SH-SY5Y (cell line): Measurements from ENCODE around the gene PRR29.

Experiments used
- GATA2 ChIP-seq: IDR thresholded peaks from 2 replicates; pipeline ENCODE4 v1.6.1; 2011; ENCODE audit warnings: mild to moderate bottlenecking, low read depth, low read length
- GATA3 ChIP-seq: IDR thresholded peaks from 2 replicates; pipeline ENCODE4 v1.6.1; 2011; ENCODE audit warnings: low read depth, mild to moderate bottlenecking, low read length, moderate library complexity

Gene PRR29

DNA sequence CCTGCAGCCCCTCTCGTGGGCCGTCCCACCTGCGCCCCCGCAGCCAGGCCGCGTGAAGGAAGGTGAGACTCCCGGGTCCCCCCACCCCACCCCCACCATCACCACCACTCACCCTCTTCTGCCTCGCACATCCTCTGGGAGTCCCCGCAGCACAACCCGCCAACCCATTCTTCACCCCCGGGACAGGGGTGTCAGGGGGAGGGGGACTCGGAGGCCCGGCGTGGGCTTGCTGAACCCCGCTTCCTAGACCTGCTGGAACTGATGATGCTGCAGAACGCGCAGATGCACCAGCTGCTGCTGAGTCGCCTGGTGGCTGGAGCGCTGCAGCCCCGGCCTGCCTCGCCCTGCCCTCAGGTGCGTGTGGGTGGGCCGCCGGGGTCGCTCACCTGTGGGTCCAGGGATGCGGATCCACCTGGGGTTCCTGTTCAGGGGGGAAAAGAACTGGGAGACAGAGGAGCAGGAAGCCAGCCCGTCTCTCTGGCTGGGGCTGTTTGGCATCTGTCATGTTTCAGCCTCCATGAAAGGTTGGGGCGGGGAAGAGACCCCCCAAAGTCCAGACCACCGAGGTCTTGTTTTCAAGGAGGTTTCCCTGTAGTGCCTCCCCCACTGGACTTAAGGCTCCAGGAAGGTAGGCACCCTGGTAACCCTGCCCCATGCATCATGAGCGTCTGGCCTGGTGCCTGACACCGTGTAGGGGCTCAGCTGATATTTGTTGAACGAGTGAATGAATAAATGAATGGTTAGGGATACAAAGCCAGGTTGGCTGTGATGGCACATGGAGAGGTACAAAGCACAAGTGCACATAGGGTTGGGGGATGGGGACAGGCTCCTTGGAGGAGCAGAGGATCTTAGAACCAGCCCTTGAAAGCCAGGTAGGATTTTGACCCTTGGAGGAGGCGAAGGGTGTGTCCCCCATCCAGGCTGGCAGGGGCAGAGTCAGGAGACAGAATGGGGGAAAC lies 849 bp downstream of the PRR29 start:
- no peak for TF ChIP-seq GATA3
- no peak for TF ChIP-seq GATA2

DNA sequence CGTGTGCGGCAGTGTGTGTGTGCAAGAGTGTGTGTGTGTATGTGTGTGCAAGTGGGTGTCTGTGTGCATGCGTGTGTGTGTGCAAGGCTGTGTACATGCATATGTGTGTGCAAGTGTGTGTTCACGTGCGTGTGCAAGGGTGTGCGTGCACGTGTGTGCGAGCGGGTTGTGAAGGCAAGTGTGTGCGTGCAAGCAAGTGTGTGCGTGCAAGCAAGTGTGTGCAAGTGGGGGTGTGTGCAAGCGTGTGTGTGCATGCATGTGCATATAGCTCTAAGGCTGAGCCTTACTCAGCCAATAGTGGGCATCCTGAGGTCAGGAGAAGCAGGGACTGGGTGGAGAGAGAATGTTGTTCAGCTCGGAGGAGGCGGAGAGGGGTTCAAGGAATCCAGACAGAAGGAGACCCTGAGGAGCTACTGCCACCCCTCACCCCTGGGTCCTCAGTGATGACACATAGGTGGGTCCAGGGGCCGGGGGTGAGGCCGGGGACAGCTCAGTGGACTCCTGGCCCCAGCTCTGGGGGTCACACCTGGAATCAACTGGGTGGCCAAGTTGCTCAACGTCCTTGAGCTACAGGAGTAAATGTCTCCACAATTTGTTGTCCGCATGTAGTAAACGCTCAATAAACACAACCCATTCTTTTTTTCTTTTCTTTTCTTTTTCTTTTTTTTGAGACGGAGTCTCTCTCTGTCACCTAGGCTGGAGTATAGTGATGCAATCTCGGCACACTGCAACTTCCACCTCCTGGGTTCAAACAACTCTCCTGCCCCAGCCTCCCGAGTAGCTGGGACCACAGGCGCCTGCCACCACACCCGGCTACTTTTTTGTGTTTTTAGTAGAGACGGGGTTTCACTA lies 1.8 kb downstream of the PRR29 start:
- TF ChIP-seq GATA3 (no peak), GATA2 (no peak)

DNA sequence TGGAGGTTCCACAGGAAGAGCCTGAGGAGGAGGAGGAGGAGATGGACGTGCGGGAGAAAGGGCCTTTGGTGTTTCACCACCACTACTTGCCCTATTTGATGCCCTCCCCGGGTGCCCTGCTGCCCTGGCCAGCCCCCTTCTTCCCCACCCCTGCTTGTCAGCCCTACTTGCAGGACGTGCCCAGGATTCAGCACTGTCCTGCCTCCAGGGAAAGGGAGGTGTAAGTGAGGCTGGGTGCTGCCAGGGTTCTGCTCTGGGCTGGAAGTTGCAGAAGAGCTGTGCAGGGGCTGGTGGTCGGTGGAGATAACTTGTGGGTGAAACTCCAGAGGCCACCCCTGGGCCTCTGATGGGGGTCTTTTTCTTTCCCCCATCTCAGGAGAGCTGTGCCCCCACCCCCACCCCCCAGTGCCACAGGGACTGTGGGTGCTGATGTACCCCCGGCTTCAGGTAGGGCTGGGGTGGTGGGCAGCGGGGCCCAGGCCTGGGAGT lies 3.0 kb downstream of the PRR29 start:
- TF ChIP-seq GATA3 (no peak), GATA2 (no peak)

DNA sequence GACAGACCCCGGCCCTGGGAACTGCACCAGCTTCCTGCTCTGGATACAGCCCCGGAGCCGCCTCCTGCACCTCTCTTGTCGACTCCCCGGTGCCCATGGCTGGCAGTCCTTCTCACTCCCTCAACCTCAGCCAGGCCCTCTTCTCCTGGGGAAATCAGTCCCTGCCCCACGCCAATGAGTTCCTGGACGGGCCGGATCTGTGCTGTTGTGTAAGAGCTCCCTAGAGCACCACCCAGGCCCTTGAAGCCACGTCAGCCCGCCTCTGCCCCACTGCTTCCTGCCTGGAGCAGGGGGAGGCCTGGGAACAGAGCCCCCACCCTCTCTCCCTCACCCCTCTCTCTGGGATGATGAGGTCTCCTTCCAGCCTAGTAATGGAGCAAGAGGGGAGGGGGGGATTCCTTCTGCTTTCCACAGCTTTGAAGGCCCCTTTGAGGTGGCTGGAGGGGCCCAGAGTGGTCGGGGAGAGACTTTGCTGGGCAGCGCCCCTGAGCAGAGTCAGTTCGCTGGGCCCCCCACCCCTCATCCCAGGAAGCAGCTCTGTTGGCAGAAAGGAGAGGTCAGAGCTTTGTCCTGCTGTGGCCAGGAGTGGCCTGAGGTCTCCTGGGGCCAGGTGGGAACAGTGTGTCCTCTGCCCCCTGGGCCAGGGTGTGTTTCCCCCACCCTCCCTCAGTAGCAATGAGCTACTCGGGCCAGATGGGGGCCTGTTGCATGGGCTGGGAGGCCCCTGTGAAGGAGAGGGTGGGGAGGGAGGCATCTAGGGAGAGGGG lies 3.8 kb downstream of the PRR29 start:
- TF ChIP-seq GATA2 (no peak), GATA3 (no peak)

DNA sequence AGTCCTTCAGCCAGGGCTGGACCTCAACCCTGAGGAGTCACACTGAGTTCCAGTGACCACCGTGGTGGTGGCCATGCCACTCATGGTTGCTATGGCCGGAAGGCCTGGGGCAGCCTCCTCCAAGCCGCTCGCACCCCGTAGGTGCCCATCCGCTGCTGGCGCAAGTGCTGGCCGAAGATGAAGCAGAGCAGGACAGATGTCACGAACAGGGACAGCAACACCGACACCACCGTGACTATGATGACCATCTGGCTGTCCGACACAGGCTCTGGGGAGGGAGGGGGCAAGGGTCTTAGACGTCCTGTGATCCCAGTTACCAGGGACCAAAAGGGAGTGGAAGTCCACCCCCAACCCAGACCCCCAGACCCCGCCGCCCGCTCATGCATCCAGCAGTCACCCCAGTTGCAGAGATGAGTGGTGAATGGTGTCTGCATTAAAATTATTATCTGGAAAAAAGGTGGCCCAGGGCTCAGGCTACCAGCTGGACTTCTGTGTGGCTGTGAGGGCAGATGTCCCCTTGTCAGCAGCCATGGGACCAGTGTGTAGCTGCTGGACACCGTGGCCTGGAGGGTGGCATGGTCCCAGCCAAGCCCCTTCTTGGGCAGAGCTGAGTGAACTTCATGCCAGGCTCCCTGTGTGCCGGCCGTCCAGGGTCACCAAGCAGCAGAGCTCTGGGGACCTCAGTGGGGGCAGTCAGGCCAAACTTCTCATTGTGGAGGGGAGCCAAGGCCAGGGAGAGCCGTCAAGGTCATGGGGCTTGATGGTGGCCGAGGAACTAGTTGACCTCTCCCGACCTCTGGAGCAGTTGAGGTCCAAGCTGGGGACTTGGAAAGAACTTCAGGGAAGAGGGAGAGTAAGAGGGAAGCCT lies 4.7 kb downstream of the PRR29 start:
- TF ChIP-seq GATA2 = no peak
- no peak for TF ChIP-seq GATA3

DNA sequence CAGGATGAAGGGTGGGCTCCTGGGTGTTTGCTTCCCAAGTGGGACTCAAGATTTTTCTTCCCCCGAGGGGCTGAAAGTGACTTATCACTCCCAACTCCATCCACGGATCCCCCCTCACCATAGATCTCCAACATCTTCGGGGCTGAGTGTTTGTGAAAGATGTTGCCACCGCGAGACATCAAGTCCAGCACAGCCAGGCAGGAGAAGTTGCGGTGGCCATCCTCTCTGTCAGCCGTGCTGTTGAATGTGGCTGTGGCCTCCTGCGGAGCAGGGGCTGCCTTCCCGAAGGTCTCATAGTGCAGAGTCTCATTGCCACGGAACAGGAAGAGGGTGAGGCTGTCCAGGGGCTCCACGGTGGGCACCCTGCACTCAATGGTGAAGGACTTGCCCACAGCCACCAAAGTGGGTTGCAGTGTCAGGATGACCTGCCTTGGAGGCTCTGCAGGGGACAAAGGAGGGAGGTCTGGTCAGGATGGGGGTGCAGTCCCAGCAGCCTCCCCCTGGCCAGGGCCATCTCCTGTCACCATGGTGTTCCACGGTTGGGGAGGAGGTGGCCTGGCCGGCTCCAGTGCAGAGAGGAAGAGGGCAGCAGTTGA lies 5.5 kb downstream of the PRR29 start:
- no peak for TF ChIP-seq GATA2
- no peak for TF ChIP-seq GATA3

DNA sequence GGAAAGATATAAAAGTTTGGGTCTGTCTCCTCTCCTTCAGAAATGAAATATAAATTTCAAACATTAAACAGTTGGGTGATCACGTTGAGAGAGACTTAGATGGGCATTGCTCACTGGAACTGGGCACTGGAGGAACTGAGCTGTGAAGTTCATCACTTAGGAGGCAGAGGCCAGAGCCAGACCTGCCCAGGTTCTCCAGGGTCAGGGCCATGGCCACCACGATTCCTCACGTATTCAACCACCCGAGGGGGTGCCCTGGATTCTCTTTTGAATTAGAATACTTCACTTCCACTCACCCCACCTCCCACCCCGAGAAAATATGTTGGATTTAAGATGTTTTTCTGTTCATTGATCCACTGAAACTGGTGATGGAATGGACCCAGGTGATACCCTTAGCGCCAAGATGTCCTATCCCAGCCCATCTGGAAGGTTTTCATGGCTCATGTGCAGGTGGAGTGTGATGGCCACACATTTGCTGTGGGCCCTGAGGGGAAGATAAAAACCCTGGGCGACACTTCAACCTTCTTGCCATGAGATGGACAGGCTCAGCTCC lies 6.1 kb downstream of the PRR29 start:
- TF ChIP-seq GATA3 (no peak), GATA2 (no peak)

DNA sequence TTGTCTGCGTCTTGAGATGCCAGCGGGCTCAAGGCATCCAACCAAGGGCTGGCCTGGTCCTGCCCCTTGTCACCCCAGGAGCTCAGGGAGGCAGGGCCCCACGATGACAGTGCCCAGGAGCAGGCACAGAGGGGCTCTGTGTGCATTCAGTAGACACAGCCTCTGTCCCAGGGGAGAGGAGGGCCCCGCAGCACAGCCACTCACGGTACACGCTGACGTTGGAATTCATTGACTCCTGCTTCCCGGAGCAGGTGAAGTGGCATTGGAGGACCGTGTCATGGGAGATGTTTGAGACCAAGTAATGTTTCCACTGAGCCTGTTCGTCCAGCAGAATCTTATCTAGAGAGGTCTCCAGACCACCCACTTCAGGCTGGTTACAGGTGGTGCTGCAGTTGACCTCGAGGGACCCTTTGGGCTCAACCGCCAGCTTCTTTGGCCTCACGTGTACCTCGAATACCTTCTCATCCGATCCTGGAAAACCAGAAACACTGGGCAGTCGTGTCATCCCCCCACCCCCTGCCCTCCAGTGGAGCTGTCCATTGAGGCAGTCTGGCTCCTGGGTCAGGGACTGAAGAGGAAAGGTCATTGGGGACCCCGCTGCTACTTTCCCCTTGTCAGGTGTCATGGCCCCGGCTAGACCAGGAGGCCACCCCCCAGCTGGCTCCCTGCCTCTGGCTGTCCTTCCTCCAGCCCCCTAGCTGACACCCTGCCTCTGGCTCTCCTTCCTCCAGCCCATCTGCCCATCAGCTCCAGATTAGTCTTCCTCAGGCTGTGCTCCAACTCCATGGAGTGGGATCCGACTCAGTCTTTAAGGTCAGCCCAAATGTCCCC lies 7.0 kb downstream of the PRR29 start:
- TF ChIP-seq GATA2 (no peak), GATA3 (no peak)

DNA sequence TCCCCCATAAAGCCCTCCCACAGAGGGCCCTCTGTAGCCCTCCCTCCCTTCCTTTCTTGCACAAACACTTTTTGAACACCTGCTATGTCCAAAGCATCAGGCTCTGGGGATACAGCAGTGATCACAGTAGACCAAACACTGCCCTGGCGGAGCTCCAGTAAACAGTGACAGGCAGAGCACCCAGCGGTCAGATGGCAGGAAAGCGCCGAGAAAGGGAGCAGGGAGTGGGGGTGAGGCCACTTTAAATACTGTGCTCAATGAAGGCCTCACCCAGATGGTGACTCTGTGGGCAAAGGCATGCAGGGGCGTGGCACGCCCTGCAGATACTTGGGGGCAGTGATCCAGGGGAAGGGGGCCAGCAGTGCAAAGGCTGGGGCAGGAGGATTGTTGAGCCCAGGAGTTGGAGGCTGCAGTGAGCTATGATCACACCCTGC lies 7.6 kb downstream of the PRR29 start:
- no peak for TF ChIP-seq GATA3
- TF ChIP-seq GATA2 = no peak

DNA sequence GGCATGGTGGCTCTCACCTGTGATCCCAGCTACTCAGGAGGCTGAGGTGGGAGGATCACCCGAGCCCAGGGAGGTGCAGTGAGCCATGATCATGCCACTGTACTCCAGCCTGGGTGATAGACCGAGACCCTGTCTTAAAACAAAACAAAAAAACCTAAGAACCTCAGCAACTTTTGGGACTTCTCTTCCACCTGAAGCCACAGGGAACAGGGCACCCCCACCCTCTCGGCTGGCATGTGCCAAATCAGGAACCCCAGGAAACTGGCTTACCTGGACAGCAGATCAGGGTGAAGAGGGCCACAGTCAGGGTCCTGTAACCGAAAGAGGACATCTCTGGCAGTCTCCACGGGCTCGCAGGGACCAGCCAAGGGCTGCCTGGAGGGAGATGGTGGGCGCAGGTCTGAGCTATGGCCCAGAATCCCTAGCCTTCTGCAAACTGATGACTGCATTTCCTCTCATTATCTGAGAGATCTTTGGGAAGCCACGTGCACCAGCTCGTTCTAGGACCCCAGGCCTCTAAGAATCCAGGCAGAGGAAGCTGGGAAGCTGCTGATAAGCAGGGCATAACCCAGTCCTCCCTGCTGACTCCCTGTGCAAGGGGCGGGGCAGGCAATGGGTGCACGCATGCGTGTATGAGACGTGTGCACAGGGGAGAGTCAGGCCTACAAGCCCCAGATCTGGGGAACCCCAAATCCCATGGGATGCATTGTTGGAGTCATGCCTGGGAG lies 8.4 kb downstream of the PRR29 start:
- no peak for TF ChIP-seq GATA3
- TF ChIP-seq GATA2 = peak; percentile 96

DNA sequence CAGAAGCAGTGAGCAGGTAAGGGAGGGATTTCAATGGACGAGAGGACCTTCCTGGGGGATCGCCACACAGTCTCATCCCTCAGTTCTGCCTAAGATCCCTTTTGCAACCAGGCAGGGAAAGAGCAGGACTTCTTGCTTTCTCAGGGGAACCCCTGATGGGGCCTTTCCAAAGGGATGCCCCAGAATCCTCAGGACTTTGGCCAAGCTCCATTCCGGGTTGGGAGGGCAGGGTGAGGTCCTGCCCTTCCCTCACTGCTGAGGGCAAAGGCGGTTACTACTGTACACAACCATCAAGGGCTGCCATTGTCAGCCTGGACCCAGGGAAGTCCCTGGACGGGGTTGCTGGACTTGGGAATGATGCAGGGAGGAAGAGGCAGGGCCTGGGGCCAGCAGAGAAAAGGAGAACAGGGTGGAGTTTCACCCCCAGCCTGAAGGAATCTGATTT lies 9.7 kb downstream of the PRR29 start:
- no peak for TF ChIP-seq GATA3
